Stimulated activated CD8-positive, alpha-beta memory T cell treated with anti-CD3 and anti-CD28 coated beads, Interleukin-4, amount 100 ng/mL, for 48 hours (primary cell): Measurements from ENCODE around the gene CX3CR1.

Experiments used
- DNase-seq: peaks from one replicate; pipeline ENCODE4 v3.0.0-alpha.2; 2020

CX3CR1 gene

DNA sequence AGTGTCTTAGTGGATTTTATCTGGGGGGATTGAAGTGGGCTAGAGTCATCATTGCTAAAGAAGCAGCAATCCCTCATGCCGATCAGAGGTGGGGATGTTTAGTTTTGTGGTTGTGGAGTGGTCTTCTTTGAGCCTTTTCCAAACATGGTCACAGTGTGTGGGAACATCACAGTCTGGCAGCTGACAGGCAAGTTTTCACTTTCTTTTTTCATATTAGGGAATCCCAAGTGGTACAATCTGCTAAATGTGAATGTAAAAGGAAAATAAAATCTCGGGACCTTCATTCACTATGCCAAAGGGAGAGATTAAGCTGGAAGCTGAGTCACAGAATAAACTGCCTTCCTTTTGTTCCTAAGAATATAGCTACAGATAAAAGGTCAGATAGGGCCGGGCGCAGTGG, 10.4 kb upstream of the CX3CR1 start:
- no peak for DNase-seq

DNA sequence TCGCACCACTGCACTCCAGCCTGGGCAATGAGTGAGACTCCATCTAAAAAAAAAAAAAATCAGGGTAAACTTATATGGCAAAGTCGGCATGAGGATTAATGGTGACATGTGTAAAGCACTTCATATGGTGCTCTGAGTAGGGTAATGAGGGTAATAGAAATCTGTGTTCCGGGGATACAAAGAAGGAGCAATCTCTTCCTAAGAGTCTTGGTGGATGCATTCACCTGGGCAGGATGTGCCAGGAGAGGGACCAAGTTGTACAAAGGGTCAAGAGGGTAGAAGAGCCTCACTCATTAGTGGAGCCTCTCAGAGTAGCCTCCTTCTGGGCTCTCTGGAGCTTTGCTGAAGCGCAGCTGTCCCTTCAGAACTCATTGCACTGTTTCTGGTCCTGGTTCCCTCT, 9.3 kb upstream of the CX3CR1 start:
- DNase-seq, result no peak

DNA sequence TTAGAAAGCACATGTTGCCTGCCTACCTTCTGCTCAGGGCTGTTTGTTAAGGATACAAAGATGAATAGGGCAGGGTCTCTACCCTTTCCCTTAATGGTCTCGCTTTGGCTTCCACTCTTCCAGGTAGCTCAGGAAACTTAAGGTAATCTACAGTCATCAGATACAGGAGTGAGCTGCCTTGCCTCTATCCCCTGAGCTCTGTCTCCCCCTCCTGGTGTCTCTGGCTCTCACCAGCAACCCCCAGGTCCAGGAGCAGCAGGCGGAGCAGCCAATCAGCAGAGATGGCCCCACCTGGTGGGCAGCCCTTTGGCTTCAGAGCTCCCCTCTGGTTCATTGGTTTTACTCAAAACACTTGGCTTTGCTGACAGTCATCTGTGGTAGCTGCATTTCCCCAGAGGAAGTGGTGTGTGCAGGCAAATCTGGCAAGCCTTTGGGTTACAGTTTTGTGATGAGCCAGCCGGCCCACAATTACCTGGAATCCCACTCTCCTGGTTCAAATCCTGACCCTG, 8.5 kb upstream of the CX3CR1 start:
- peak; percentile 88 for DNase-seq

DNA sequence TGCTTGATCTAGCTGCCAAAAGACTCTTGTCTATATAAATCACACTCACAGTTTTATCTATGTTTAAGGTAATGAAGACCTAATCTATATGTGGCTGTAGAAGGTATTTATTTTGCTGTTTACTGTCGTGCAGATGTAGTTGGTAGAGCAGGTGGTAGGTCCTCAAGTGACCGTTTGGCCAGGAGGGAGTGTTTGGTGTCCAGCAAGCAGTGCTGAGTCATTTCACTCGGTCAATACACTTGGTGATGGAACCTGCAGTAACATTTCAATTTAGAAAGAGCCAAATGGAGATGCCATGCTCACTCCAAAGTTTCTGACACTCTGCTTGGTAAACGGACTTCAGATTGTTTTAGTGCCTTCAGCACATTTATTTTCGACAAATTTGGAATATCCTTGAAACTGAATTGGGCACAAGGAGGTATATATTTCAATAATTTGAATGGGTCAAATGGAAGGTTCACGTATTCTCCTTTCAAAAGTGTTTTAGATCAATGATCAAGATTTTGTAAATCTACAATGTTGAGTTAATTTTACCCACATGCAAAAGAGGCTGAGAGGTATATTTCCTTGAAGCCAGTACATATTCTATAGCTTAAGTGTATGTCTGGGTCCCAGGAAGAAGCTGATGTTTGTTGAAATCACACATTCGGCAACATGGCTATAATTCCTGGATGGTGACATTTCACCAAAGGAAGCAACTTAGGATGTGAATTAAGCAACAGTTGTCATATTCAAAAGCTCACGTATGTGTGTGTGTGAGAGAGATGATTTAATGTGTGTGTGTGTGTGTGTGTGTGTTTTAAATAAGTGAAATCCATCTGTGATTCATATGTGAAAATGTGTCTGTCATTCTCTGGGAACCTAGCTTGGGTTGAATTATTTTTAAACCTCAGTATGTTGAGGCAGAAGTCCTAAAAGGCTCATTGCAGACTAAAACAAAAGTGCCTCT, 7.7 kb upstream of the CX3CR1 start:
- DNase-seq, result no peak

DNA sequence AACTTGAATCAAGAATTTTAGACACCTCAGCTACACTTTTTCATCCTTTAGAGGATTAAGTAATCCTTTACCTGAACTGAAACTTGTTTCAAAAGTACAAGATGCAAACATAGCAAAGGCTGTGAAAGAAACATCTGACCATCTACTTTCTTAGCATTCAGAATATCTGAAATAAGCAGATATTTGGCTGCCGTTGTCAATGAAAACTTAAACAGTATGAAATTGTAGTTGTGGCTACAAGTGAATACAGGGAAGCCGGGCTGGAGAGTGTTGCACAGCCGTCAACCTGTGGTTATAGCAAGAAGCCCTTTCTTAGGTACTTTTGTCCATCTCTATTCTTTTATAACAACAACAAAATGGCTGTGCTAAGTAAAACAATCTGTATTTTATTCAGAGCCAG, 6.9 kb upstream of the CX3CR1 start:
- DNase-seq, result no peak

DNA sequence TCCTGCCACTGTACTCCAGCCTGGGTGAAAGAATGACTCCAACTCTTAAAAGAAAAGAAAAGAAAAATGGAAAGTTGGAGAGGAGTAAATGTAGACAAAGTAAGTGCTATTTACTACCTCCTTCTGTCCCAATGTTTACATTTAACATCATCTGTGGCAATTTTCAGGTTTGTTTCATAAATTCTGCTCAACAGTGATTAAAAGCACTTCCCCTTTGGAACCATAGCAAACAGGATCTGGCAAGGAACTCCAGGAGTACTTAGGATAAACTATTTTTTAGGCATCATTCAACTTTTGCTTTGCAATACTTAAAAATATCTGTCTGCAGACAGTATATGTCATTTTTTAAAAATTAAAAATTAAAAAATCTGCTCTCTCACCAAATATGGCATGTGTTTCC, 5.5 kb upstream of the CX3CR1 start:
- DNase-seq, result no peak

DNA sequence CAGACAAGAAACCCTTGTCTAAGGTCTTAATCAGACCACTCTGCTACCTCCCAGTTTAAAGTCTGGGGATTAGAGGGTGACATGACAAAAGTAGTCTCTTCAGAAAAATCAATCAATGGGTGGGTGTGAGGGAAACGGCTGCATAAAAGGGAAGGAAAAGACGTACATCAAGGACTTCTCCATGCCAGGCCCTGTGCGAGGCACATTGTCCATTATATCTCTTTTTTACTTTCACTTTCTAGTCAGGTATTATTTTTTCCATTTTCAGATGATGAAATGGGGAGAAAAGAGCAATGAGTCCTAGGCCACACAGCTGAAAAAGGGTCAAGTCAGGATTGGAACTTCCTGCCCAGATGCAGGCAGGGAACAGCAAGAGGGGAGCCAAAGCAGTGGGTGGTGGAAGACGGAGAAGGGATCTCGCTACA, 4.6 kb upstream of the CX3CR1 start:
- no peak for DNase-seq

DNA sequence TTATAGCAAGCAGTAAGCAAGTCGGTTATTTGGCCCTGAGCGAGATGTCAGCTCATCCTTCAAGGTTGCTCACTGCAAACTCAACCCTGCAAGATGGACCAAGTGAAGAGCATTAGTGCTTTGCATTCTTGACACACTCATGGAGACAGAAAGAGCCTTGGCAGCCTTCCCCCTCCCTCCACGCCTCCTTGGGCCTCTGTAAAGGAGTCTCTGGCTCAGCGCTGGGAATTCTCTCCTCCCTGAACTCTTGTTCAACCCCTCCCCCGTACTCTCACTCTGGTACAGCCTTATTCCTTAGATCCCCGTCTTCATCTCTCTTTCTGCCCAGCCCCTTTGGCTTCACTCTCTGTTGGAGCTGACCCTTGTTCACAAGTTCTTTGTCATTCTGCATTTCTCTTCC, 2.2 kb upstream of the CX3CR1 start:
- DNase-seq, result no peak

DNA sequence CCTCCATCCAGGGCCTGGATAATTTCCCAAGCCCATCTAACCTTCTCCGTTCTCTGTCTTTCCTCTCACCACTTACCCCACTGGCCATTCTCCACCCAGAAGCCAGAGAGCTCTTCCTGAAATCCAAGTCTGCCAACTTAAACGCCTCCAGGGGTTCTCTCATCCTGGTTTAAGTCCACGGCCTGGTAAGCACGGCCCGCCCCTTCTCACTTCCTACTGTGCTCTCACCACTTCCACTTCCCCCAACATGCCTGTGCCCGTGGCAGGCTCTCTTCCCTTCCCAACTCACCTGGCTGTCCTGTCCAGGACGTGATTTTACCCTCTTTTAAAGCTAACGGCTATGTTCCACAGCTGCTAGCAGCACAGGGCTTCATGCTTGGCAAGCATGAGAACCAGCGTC, 1.7 kb upstream of the CX3CR1 start:
- no peak for DNase-seq

DNA sequence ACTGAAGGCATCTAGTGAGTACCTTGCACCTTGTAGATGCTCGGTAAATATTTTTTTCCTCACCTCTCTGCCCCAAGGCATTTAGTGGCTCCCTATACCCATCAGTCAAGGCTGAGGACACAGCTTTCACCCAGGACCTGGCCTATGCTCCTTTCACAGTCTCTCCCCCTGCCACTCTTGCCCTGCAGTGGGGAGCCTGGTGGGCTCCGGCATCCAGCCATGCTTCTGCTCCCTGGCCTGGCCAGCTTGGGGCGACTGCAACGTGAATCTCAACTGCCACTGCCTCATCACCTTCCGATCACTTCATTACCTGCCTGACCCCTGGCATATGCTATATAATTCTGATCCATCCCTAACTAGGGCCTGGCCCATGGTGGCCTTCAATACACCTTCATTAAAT, 735 bp upstream of the CX3CR1 start:
- DNase-seq, result no peak

DNA sequence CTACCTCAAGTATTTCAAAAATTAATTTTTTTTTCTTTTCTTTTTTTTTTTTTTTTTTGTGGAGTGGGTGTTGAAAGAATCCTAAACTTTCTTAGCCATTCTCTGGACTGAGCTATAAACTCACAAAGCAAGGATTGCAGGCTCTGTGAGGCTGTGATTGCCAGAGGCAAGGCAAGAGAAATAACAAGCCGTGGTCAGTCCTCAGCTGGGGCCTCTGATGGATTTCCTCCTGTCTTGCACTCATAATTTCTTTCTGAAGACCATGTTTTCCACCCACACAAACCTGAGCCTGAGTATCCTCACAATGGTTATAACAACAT, 1.3 kb downstream of the CX3CR1 start:
- DNase-seq, result no peak

DNA sequence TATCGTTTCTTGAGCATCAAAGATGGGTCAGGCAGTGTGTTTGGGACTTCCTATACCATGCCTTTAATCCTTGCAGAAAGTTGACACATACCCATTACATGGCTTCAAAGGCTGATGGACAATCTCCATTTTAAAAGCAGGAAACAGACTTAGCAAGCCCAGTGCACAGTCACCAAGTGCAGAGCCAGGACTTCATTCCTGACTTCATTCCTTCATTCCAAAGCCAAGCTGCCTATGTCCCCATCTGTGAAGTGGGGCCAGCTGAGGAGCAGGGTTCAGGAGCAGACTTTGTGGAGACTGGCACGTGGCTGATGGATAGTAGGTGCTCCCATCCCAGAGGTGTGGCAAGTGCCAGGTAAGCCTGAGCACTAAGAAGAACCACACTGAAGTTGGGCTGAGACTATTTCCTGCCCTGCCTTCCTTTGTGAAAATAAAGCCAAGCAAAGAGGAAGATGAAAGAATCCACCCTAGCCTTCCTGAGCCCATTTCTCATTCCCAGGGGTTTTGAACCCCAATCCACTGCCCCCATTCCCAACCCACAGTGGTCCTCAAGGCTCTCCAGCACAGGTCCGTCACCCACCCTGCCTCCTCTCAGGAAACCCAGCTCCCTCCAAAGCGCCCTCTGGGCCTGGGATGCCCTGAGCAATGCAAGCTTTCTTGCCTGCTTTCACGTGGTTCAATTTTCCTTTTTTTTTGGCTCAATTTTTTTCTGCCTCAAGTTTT, 1.8 kb downstream of the CX3CR1 start:
- no peak for DNase-seq

DNA sequence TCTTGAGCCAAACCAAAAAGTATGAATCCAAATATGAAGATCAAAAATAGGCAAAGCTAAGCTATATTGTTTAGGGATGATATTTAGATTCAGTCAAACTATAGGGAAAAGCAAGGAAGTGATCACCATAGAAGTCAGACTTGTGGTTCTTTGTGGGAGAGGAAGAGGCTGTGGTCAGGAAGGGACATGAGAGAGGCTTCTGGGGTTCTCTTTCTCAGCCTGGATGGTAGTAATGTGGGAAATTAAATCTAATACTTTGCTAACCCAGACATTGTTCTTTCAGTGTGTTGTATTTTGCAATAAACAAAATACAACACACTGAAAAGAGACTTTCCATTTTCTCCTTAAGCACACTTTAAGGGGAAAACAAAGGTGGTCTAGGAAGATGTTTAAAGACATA, 3.1 kb downstream of the CX3CR1 start:
- no peak for DNase-seq

DNA sequence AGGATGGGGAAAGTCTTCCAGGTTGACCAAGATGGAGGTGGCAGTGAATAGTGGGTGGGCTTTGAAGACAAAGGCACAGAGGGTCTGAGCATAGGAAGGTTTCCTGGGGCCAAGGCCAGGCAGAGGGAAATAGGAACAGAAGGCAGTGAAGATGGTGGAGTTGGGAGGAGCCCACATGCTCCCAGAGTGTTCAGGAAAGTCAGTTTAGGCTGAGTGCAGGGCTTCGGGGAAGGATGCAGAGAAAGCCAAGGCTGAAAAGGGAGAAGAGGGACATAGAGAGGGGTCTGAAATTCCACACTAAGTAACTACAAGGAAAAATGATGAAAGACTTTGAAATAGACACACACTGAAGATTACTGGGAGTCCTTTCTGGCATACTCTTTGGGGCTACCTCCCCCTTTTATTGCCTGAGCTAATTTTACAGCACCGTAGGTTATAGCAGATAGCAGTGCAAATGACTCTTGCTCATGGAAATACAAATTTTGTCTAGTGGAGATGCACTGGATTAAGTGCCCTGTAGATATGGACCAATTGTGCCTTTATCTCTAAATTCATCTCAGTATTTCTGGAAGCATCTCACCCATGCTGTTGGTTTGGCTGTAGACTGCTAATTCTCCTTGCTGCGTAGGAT, 3.8 kb downstream of the CX3CR1 start:
- no peak for DNase-seq

DNA sequence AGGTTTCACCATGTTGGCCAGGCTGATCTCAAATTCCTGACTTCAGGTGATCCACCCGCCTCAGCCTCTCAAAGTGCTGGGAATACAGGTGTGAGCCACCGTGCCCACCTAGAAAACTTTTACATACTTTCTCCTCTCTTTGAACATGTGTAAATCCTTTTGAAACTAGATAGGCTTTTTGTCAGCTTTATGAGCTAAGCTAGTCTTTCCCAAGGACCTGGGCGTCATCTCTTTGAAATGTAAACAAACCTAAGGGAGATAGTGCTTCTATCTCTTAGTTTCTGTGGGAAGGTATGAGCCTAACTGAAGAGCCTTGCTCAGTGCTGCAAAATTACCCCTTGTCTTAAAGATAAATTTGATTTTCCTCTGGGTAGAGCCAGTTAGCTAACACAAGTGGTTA, 4.8 kb downstream of the CX3CR1 start:
- no peak for DNase-seq

DNA sequence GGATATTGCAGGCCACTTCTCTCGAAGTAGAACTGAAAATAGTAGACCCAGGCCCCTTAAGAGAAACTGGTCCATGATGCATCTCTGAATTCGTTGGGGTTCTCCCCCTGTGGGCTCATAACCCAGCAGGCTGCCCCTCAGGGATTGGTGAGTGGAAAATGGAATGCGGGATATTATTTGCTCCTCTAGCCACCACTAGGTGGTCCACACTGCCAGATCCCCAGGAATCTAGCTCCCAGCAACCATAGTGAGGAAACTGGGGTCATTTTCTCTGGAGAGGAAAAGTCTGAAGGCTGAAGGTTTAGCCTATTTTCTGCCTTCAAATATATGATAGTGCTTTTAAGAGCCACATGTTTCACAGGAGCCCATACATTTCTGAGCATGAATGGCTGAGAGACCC, 6.7 kb downstream of the CX3CR1 start:
- no peak for DNase-seq

DNA sequence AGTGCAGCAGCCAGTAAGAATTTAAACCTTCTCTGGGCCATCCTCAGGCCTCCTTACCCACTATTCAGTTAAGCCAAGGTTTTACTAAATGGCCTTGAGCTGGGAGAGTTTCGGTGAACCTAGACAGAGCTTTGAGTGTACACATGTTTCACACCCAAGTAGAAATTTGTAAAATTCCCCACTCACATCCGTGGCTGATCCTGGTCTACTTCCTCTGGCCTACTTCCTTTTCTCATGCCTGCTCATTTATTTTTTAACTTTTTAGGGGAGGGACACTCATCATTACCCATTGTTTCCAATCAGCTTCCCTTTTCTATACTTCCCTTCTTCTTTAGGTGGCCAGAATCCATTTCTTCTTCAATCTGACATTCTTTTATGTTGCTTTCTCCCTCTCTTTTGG, 7.6 kb downstream of the CX3CR1 start:
- DNase-seq, result peak; percentile 17

DNA sequence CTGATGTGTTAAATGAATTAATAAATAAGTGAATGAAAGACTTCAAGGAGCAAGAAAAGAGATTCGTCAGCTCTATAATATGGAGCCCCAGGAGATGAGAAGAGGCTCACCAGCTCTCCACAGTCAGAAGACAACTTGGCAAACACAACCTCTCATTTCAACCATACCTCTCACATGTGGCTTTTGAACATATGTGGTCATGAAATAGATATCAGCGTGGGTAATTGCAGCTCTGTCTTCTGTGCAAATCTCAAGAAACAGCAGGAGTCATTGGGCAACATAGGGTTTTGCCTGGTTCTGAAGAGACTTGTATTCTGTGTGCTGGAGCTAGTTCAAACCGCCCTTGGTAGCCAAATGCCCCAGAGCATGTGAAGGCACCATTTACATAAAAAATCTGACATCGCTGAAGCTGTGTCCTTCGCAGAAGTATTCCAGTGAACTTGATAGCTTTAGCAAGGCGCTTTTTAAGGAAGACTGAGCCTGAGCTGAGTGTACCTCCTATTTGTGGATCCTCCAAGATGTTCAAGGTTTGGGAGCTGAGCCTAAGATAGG, 8.4 kb downstream of the CX3CR1 start:
- DNase-seq, result peak; percentile 21

DNA sequence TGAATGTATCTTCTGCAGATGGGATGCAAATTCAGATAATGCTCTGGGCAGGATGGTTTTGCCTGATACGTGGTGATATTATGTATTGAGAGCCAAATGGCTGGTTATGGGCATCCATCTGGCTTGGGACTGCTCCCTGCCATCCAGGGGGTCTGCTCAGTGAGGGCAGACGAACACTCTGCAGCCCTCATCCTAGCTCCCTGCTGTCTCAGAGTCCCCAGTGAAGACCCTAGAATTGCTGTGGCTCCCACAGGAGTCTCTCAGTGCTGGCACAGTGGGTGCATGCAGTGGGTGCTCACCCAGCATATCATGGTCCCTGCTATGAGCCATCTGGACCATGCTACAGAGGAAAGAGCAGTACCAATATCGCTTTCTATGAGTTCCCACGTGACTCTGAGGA, 10.3 kb downstream of the CX3CR1 start:
- peak; percentile 19 for DNase-seq

DNA sequence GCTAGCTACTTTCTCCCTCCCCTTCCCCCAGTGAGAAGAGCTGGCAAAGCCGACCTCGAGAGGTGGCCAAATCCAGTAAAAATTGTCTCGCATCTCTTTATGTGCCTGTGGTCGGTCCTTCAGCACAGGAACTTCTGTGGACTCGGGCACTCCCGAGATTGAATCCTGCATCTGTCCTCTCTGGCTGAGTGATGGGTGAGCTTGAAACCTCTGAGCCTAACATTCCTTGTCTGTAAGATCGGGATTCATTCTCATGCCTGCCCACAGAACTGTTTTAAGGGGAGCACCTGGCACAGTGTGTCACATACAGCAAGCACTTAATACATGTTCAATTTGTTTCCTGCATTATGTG, 11.3 kb downstream of the CX3CR1 start:
- DNase-seq, result peak; percentile 22

DNA sequence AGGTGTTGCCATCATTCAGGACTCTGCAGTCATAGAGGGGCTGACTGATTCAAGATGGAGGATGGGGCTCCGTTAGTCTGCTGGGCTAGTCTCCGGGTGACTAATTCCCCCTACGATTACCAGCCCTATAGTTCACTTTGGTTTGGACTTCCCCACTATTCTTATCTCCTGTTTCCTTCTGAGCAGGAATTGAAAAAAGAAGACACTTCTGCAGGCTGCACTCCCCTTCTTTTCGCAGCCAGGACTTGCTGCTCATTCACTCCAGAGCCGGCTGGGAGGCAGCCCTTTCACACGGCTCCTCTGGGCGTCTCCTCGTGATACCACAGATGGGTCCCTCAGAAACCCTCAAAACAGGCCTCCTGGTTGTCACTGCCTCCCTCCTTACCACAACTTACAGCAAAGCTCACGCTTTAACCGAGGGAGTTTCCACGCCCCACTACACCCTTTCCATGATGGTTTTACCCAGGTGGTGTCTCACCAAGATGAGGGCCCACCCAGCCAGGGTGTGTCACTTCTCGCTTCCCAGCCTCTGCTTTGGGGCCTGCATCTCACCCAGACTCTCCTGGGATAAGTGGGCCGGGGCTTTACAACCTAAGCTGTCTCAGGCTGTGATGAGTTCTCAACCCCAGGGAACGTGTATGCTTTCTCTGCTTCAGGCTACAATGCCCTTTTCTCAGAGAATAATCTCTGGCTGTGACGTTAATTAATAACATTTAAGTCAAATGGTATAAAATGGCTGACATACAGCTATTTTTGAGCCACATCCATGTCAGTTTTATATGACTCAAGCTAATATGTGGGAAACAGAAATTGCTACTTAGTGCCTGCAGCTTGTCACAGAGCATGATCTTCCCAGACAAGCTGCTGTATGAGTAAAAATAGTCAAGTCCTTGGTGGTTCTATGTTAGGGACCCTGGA, 11.9 kb downstream of the CX3CR1 start:
- DNase-seq, result peak; percentile 88

DNA sequence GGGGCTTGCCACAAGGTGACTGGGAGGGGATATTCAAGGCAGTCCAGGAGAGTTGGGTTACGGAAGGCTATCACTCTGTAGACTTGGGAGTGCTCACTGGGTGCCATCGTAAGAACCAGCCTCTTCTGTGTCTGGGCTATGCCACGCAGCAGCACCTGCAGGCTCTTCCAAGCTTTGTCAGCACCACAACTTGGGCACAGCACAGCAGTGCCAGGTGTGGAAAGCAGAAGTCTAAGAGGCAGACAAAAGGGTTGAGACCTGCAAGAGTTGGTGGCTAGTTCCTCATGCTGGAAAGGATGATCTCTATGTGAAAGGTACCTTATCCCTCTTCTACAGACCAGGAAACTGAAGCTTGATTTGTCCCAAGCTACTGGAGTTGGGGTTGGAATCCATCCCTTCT, 15.8 kb downstream of the CX3CR1 start:
- DNase-seq, result no peak

DNA sequence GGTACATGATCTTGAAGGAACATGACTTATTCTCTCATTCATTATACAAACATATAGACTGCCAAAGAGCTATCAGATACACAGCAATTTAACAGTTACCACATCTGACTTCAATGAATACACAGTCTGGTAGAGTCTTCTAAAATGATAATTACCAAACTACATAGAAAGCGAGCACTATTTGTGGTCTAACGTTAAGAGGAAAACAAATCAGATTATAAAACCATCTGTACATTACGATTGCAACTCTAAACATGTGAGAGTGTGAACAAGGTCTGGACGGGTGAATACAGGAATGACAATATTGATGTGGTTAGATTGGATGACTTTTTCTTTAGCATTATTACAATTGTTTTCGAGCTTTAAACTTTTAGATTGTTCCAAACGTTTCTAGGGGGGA, 16.3 kb downstream of the CX3CR1 start:
- no peak for DNase-seq
